Measurements from ENCODE around the gene SLC26A1.
"Not testable (repeated sequence)": the region's sequence is repeated elsewhere in the genome, so short reads cannot be mapped to it uniquely, and the experiment has no call there.

SLC26A1 gene

GRCh38 chr4:1012034-1012739 is 19.0 kb upstream of the SLC26A1 start:
- DNase-seq, result peak; percentile 31

- no peak for DNase-seq
Measured at GRCh38 chr4:1011666-1012033, 18.4 kb upstream of the SLC26A1 start.

GRCh38 chr4:1011022-1011665 is 17.9 kb upstream of the SLC26A1 start, which contains the start of gene FGFRL1:
Gene FGFRL1 (plus strand): TSS chr4:1011626. CDS start chr4:1012486, 860 bp downstream.
- peak; percentile 91 for DNase-seq

GRCh38 chr4:1010395-1011021 is 17.3 kb upstream of the SLC26A1 start:
- DNase-seq, result peak; percentile 68

- peak; percentile 73 for DNase-seq
Measured at GRCh38 chr4:1009542-1010394, 16.6 kb upstream of the SLC26A1 start.

GRCh38 chr4:1008840-1009541 is 15.8 kb upstream of the SLC26A1 start:
- peak; percentile 29 for DNase-seq

GRCh38 chr4:1006856-1007255 is 13.7 kb upstream of the SLC26A1 start:
- DNase-seq, result no peak

GRCh38 chr4:1004557-1005485 is 11.6 kb upstream of the SLC26A1 start:
- no peak for DNase-seq

- DNase-seq, result no peak
Measured at GRCh38 chr4:1004071-1004418, 10.8 kb upstream of the SLC26A1 start.

- no peak for DNase-seq
Measured at GRCh38 chr4:1003271-1004070, 10.3 kb upstream of the SLC26A1 start.

GRCh38 chr4:1002631-1003251 is 9.5 kb upstream of the SLC26A1 start:
- no peak for DNase-seq

GRCh38 chr4:1002131-1002630 is 9.0 kb upstream of the SLC26A1 start:
- DNase-seq, result no peak

- DNase-seq, result no peak
Measured at GRCh38 chr4:1001561-1002130, 8.4 kb upstream of the SLC26A1 start.

- no peak for DNase-seq
Measured at GRCh38 chr4:1000686-1001260, 7.6 kb upstream of the SLC26A1 start.

- DNase-seq, result no peak
Measured at GRCh38 chr4:999882-1000425, 6.8 kb upstream of the SLC26A1 start.

- DNase-seq, result not testable (repeated sequence)
Measured at GRCh38 chr4:999240-999863, 6.1 kb upstream of the SLC26A1 start.

- no peak for DNase-seq
Measured at GRCh38 chr4:998096-998691, 5.0 kb upstream of the SLC26A1 start.
